HCT116 (cell line): Measurements from ENCODE around the gene FAM89B. TPM values are rescaled to one million over a fixed set of nuclear protein-coding genes. Genes with fewer than 3 reads are reported as not detected.

Experiments used
- ATAC-seq: fragments of 200-7000 bp; cut with Tn5 transposase; 2 replicates; pipeline ENCODE4 v1.9.1; 2020; ENCODE audit warnings: mild to moderate bottlenecking, moderate library complexity
- BruUV-seq: library from RNA; stranded (reverse); fragments of 400-500 nt; replicated peaks from 2 replicates; lab custom pipeline; 2021; lab: Mats Ljungman, UMichigan
- CTCF ChIA-PET: fragments of 300-600 bp; sonication (Branson Sonifier 250); formaldehyde crosslinking; loops from one replicate; lab custom pipeline; 2021; ENCODE audit warnings: antibody characterized with exemption; lab: Charles Lee
- POLR2A ChIA-PET: fragments of 300-600, 350-600 bp; sonication (Branson Sonifier 250); formaldehyde crosslinking; loops from one replicate; lab custom pipeline; 2021; ENCODE audit warnings: antibody characterized with exemption; lab: Charles Lee
- RAD21 ChIA-PET, 2 experiments: fragments of 300-600 bp; sonication (Branson Sonifier 250); formaldehyde crosslinking; loops; one replicate each; lab custom pipeline; 2023; ENCODE audit warnings: low total read pairs in 2 of 2; ENCODE audit not compliant: uncharacterized antibody in 2 of 2, unreplicated experiment in 2 of 2, low non-redundant PET in 1 of 2; lab: Charles Lee
- DNase-seq: peaks from one replicate; pipeline ENCODE4 v3.0.0-alpha.2; 2010; ENCODE audit warnings: low read depth, low spot score
- H2AFZ ChIP-seq: fragments of 200-600 bp; shearing (Covaris generic), sonication (generic); 2 replicates; pipeline ENCODE4 v1.6.1; 2017; ENCODE audit warnings: low read depth, mixed run types, mixed read lengths, antibody characterized with exemption, low read length; ENCODE audit not compliant: poor library complexity, severe bottlenecking
- H3K27ac ChIP-seq: 2 replicates; pipeline ENCODE4 v1.5.1; 2012; ENCODE audit warnings: low read depth, low read length
- H3K27me3 ChIP-seq: fragments of 200-600 bp; sonication (generic); 2 replicates; pipeline ENCODE4 v1.6.1; 2016; ENCODE audit warnings: mixed run types, low read length, mixed read lengths; ENCODE audit not compliant: insufficient read depth
- H3K36me3 ChIP-seq, 2 experiments: fragments of 200-500 bp in 1 of 2; fragments of 200-600 bp in 1 of 2; sonication (Bioruptor generic) in 1 of 2; sonication (generic) in 1 of 2; 2 replicates each; pipeline versions ENCODE4 v1.5.1 to v1.6.1; 2014 to 2016; ENCODE audit warnings: low read length in 2 of 2, inconsistent platforms in 1 of 2, mixed read lengths in 1 of 2, mixed run types in 1 of 2; ENCODE audit not compliant: insufficient read depth in 2 of 2, control insufficient read depth in 1 of 2
- H3K4me1 ChIP-seq, 2 experiments: fragments of 200-600 bp in 1 of 2; sonication (generic) in 1 of 2; 2 replicates each; pipeline versions ENCODE4 v1.5.1 to v1.6.1; 2012 to 2017; ENCODE audit warnings: low read length in 2 of 2, inconsistent platforms in 1 of 2, mild to moderate bottlenecking in 1 of 2, mixed read lengths in 1 of 2, mixed run types in 1 of 2, moderate library complexity in 1 of 2; ENCODE audit not compliant: insufficient read depth in 2 of 2, control insufficient read depth in 1 of 2
- H3K4me2 ChIP-seq: fragments of 200-600 bp; sonication (generic); 2 replicates; pipeline ENCODE4 v1.6.1; 2017; ENCODE audit warnings: mixed run types, low read length, mixed read lengths
- H3K4me3 ChIP-seq, 2 experiments: fragments of 200-600 bp in 1 of 2; sonication (generic) in 1 of 2; replicated peaks in 1 of 2; 2 replicates each; pipeline ENCODE4 v1.5.1; 2011 to 2016; ENCODE audit warnings: low read length in 2 of 2, control low read depth in 1 of 2, low read depth in 1 of 2, mild to moderate bottlenecking in 1 of 2, mixed read lengths in 1 of 2, mixed run types in 1 of 2
- H3K79me2 ChIP-seq: fragments of 200-600 bp; sonication (generic); 2 replicates; pipeline ENCODE4 v1.6.1; 2017; ENCODE audit warnings: mild to moderate bottlenecking, mixed run types, low read length, moderate library complexity, mixed read lengths; ENCODE audit not compliant: insufficient read depth
- H3K9ac ChIP-seq: fragments of 200-600 bp; sonication (generic); 2 replicates; pipeline ENCODE4 v1.6.1; 2016; ENCODE audit warnings: low read length, mixed read lengths
- H3K9me2 ChIP-seq: fragments of 200-600 bp; sonication (generic), shearing (Covaris generic); 2 replicates; pipeline ENCODE4 v1.6.1; 2017; ENCODE audit warnings: mixed run types, mild to moderate bottlenecking, moderate library complexity; ENCODE audit not compliant: insufficient read depth
- H3K9me3 ChIP-seq, 2 experiments: fragments of 200-500 bp in 1 of 2; fragments of 200-600 bp in 1 of 2; sonication (Bioruptor generic) in 1 of 2; sonication (generic) in 1 of 2; 2 replicates each; pipeline ENCODE4 v1.6.1; 2014 to 2017; ENCODE audit warnings: low read length in 2 of 2, mixed read lengths in 2 of 2, inconsistent platforms in 1 of 2, low read depth in 1 of 2, mild to moderate bottlenecking in 1 of 2, mixed run types in 1 of 2, moderate library complexity in 1 of 2; ENCODE audit not compliant: control insufficient read depth in 1 of 2, insufficient read depth in 1 of 2
- H4K20me1 ChIP-seq: fragments of 200-600 bp; sonication (generic), shearing (Covaris generic); 2 replicates; pipeline ENCODE4 v1.6.1; 2017; ENCODE audit warnings: mixed run types, mild to moderate bottlenecking, moderate library complexity; ENCODE audit not compliant: insufficient read depth
- ATF3 ChIP-seq: IDR thresholded peaks from 2 replicates; pipeline ENCODE4 v1.6.1; 2012
- EGR1 ChIP-seq: IDR thresholded peaks from 2 replicates; pipeline ENCODE4 v1.6.1; 2012; ENCODE audit warnings: low read depth
- EZH2phosphoT487 ChIP-seq: fragments of 200-600 bp; IDR thresholded peaks from 2 replicates; pipeline ENCODE4 v1.6.1; 2018; ENCODE audit warnings: antibody characterized with exemption, borderline replicate concordance
- FOSL1 ChIP-seq: IDR thresholded peaks from 2 replicates; pipeline ENCODE4 v1.6.1; 2012; ENCODE audit warnings: low read depth
- JUND ChIP-seq: IDR thresholded peaks from 2 replicates; pipeline ENCODE4 v1.6.1; 2012
- MAX ChIP-seq: IDR thresholded peaks from 2 replicates; pipeline ENCODE4 v1.6.1; 2012
- POLR2A ChIP-seq: IDR thresholded peaks from 2 replicates; pipeline ENCODE4 v1.7.0; 2011; ENCODE audit warnings: borderline replicate concordance; ENCODE audit not compliant: insufficient read depth, insufficient read length; ENCODE audit errors: extremely low read depth
- REST ChIP-seq: IDR thresholded peaks from 2 replicates; pipeline ENCODE4 v1.6.1; 2012; ENCODE audit warnings: low read depth
- SP1 ChIP-seq: IDR thresholded peaks from 2 replicates; pipeline ENCODE4 v1.6.1; 2012; ENCODE audit warnings: low read depth
- ZFX ChIP-seq: fragments of 450-650 bp; IDR thresholded peaks from 2 replicates; pipeline ENCODE4 v1.6.1; 2017
- ZNF274 ChIP-seq: fragments of 200-500 bp; sonication (Bioruptor generic); IDR thresholded peaks from 2 replicates; pipeline ENCODE4 v1.6.1; 2014; ENCODE audit warnings: mild to moderate bottlenecking, low read depth, low read length, inconsistent platforms
- intact Hi-C: fragments of 100-400 bp; cut with micrococcal nuclease; formaldehyde crosslinking; loops from 2 replicates; pipeline ENCODE4 v1.10.0; 2022
- total RNA-seq: library from RNA; stranded (reverse); gene quantifications from one replicate; pipeline ENCODE4 v1.2.1, GENCODE V29; 2021; ENCODE audit not compliant: unreplicated experiment

Gene FAM89B
- total RNA-seq, 1 experiment from 2014 or later: 60.0 TPM

- H3K9me3 ChIP-seq: no peaks in the 10 kb centered on the region
- H3K27me3 ChIP-seq: no peaks in the 10 kb centered on the region
- ATAC-seq (no peak), DNase-seq (no peak)
- no peak for TF ChIP-seq SP1
- TF ChIP-seq POLR2A: no peak
- no peak for TF ChIP-seq EZH2phosphoT487
- TF ChIP-seq ZNF274: no peak
- no peak for TF ChIP-seq ZFX
- TF ChIP-seq FOSL1: no peak
- no peak for TF ChIP-seq MAX
- TF ChIP-seq ATF3: no peak
- TF ChIP-seq JUND: no peak
- no peak for TF ChIP-seq EGR1
- TF ChIP-seq REST: no peak
- 0 out of 2 replicates have a peak overlapping the region, but pooled peaks have one; percentile 17 for H3K9ac ChIP-seq
- peak overlapping the region; percentile 33; the same call in 1 of the 2 replicates for H3K4me2 ChIP-seq
- ChIA-PET RAD21 (no interaction called here), POLR2A (interaction anchor here (0.8 to 1.0 kb wide), 2 partner anchors 9 to 26 kb away, joined by 4 read pairs; no protein-coding TSS in a partner anchor), CTCF (no interaction called here)
- no peaks in the 10 kb centered on the region for H3K9me2 ChIP-seq
- H3K36me3 ChIP-seq: no peaks in the 10 kb centered on the region; a peak in 1 of 4 replicates
- peaks cover 35% of the 10 kb centered on the region for H3K79me2 ChIP-seq
- H4K20me1 ChIP-seq: no peaks in the 10 kb centered on the region
- peaks cover 38 to 72% of the 10 kb centered on the region in 2 experiments for H3K4me1 ChIP-seq
- H3K4me3 ChIP-seq: no peak overlapping the region
- H3K27ac ChIP-seq: no peak overlapping the region
- BruUV-seq: no TSS peak
- intact Hi-C loops: no loop called here
- no peak overlapping the region for H2AFZ ChIP-seq
Observed at GRCh38 chr11:65565624-65566453, 6.5 kb upstream of the FAM89B start.
